GM13976 (cell line): ENCODE measurements around the gene MEA1.

ENCODE experiments used
- DNase-seq: peaks from one replicate; pipeline ENCODE4 v3.0.0; 2012; ENCODE audit warnings: low spot score
- in situ Hi-C: fragments of 300-500 bp; cut with MboI; formaldehyde crosslinking; loops from one replicate; pipeline ENCODE4 v1.12.0; 2022; ENCODE audit warnings: low sequenced_read_pairs, mixed read lengths, inconsistent platforms; ENCODE audit not compliant: unreplicated experiment
- TF ChIP-seq, protein P1 (sequence below): IDR thresholded peaks from 2 replicates; pipeline ENCODE4 v1.5.1; 2012; ENCODE audit warnings: borderline replicate concordance, mild to moderate bottlenecking; ENCODE audit not compliant: insufficient read depth; ENCODE audit errors: extremely low read depth, missing control alignments, control extremely low read depth

Gene MEA1

DNA sequence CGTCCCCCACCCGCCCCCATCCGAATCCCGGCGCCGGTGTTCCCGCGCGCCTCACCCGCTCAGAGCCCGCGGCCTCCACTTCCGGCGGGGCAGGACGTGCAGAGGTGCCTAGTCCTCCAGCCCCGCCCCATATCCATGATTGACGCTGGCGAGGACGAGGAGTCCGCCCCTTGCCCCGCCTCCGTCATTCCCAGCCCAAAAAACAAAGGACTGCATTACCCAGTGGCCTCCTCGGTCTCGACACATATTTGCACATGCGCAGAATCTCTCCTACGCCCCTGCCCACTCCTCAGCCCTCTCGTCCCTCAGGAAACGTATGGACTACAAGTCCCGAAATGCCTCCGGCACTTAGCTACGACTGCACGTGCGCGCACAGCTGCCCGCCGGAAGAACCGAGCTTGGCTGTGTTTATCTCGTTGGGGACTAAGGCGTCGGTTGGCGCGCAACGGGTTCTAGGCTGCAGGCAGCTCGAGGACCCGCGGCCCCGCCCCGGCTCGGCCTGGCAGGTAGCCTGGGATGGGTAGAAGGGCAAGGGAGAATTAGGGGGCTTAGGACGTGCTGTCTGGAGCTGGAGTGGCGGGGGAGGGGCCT, at the start of gene MEA1, which contains the start of gene KLHDC3:
Gene MEA1 (minus strand): TSS at position 104 of the 591 bp plus-strand sequence. CDS start 133 bp downstream, outside the sequence.
Gene KLHDC3 (plus strand): TSS at position 407 of the 591 bp plus-strand sequence. CDS start 2,944 bp downstream, outside the sequence.
- TF ChIP-seq, protein P1, sequence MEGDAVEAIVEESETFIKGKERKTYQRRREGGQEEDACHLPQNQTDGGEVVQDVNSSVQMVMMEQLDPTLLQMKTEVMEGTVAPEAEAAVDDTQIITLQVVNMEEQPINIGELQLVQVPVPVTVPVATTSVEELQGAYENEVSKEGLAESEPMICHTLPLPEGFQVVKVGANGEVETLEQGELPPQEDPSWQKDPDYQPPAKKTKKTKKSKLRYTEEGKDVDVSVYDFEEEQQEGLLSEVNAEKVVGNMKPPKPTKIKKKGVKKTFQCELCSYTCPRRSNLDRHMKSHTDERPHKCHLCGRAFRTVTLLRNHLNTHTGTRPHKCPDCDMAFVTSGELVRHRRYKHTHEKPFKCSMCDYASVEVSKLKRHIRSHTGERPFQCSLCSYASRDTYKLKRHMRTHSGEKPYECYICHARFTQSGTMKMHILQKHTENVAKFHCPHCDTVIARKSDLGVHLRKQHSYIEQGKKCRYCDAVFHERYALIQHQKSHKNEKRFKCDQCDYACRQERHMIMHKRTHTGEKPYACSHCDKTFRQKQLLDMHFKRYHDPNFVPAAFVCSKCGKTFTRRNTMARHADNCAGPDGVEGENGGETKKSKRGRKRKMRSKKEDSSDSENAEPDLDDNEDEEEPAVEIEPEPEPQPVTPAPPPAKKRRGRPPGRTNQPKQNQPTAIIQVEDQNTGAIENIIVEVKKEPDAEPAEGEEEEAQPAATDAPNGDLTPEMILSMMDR = no peak
- in situ Hi-C loops = no loop called here
- DNase-seq = peak; percentile 99

DNA sequence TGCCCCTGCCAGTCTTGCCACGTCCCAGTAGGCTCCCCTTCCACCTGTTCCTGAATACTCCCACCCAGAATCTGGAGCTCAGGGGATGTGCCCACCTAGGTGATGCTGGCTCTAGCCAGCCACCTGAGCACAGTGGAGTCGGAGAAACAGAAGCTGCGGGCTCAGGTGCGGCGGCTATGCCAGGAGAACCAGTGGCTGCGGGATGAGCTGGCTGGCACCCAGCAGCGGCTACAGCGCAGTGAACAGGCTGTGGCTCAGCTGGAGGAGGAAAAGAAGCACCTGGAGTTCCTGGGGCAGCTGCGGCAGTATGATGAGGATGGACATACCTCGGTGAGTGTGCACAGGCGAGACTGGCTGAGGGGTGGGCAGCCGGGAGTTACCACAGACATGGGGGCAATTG, 49.1 kb upstream of the MEA1 start:
- TF ChIP-seq, protein P1 = no peak
- in situ Hi-C loops = no loop called here
- DNase-seq = no peak

DNA sequence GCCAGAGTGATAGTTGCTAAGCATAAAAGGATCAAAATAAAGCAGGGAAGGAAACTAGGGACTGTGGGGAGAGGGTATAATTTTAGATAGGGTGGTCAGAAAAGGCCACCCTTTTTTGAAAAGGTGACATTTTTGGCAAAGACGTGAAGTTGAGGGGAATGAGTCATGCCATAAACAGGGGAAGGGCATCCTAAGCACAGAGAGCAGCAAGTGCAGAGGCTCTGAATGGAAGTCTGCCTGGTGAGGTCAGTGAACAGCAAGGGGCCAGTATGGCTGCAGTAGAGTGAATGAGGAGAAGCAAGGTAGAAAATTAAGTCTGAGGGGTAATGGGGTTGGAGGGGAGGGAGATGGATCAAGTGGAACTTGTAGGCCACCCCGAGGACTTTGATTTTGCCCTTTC, 48.1 kb upstream of the MEA1 start:
- DNase-seq = no peak
- in situ Hi-C loops = no loop called here
- TF ChIP-seq, protein P1 = no peak

DNA sequence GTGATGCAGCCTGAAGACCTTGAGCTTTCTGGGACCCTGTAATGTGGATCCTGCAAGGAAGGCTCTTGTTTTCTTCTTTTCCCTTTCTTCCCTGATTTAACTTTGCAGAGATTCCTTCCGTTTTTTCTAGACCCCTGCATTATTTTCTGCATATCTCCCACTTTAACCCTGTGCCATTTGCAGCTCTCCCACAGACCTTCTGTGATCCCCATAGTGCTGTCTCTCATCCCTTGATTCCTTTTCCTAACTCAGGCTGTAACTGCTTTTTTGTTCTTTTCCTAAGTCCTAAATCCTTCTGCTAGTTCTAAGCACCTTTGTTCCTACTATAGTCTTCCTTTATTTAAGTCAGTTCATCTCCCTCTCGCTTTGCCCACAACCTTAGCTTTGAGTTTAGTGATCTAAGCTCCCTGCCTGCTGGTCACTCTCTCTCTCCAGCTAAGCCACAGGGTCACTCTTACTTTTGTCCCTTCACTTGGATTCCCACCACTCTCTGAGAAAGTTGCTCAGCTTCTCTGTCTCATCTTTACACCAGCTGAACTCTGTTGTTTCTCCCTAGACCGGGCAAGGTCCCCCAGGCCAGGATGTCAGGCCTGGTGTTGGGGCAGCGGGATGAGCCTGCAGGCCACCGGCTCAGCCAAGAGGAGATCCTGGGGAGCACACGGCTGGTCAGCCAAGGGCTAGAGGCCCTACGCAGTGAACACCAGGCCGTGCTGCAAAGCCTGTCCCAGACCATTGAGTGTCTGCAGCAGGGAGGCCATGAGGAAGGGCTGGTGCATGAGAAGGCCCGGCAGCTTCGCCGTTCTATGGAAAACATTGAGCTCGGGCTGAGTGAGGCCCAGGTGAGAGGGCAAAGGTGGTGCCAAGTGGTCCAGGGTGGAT, 47.2 kb upstream of the MEA1 start:
- DNase-seq = no peak
- TF ChIP-seq, protein P1 = no peak
- in situ Hi-C loops = no loop called here

DNA sequence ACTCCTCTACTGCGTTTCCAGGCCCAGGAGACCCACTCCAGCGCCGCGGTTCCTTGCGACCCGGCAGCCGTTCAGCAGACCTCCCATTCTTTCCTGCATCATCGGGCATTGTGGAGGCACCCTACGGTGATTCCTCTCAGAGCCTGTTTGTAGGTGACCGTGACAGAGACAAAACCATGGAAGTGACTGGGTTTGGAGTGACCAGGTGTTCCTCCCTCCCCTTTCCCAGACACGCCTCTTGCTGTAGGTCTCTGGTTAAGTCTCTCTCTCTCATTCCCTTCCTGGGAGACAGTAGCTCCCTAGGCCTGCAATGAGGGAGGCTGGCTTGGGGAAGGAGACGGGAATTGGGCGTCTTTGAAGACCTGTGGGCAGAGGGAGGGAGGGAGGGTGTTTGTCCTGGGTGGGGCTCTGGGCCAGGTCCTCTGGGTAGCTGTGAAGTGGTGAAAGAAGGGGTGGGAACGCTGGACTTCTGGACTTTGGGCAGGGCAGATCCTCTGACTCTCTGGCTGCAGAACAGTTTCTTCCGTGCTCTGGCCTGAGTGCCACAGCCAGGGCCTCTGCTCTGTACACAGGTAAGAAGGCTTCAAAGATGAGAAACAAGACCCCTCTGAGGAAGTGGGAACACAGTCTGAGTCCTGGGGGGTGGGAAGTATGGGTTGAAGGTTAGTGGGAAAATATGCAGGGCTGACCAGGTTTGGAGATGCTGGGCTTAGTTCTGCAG, 46.4 kb upstream of the MEA1 start:
- TF ChIP-seq, protein P1 = no peak
- no peak for DNase-seq
- in situ Hi-C loops = no loop called here
